Nephron progenitor cell (in vitro differentiated cells): ENCODE results near the gene DNMT3B.

ENCODE experiments used
- DNase-seq: peaks from one replicate; pipeline ENCODE4 v3.0.0; 2021
- H3K27ac Mint-ChIP-seq: 2 replicates; pipeline ENCODE4 v1.8.0; 2021; ENCODE audit warnings: mild to moderate bottlenecking, moderate library complexity, mixed read lengths
- H3K27me3 Mint-ChIP-seq: 2 replicates; pipeline ENCODE4 v1.8.0; 2021; ENCODE audit warnings: mild to moderate bottlenecking, low read depth, mixed read lengths; ENCODE audit not compliant: poor library complexity
- H3K36me3 Mint-ChIP-seq: 2 replicates; pipeline ENCODE4 v1.8.0; 2021; ENCODE audit warnings: low read depth, mixed read lengths
- H3K4me1 Mint-ChIP-seq: 2 replicates; pipeline ENCODE4 v1.8.0; 2021; ENCODE audit warnings: mixed read lengths
- H3K4me3 Mint-ChIP-seq: 2 replicates; pipeline ENCODE4 v1.8.0; 2021; ENCODE audit warnings: mild to moderate bottlenecking, moderate library complexity, mixed read lengths
- H3K9me3 Mint-ChIP-seq: 2 replicates; pipeline ENCODE4 v1.8.0; 2021; ENCODE audit warnings: mild to moderate bottlenecking, moderate library complexity, mixed read lengths
- CTCF ChIP-seq: fragments of 200-600 bp; sonication (generic); IDR thresholded peaks from 2 replicates; pipeline ENCODE4 v1.5.0; 2021; ENCODE audit warnings: antibody characterized with exemption

DNMT3B gene

GRCh38 chr20:32786059-32786760, 24.0 kb downstream of the DNMT3B start:
- TF ChIP-seq CTCF: no peak
- Mint-ChIP-seq H3K4me1 (peaks cover 9% of the 10 kb centered on the region), H3K4me3 (no peak overlapping the region), H3K9me3 (no peaks in the 10 kb centered on the region), H3K36me3 (peaks cover 64% of the 10 kb centered on the region), H3K27me3 (peaks cover 2% of the 10 kb centered on the region), H3K27ac (peak overlapping the region; percentile 18)
- DNase-seq: no peak

GRCh38 chr20:32787168-32787567, 25.0 kb downstream of the DNMT3B start:
- no peak for DNase-seq
- H3K4me1 Mint-ChIP-seq: peaks cover 13% of the 10 kb centered on the region
- no peak overlapping the region for H3K4me3 Mint-ChIP-seq
- H3K27me3 Mint-ChIP-seq: peaks cover 2% of the 10 kb centered on the region
- TF ChIP-seq CTCF: no peak
- H3K27ac Mint-ChIP-seq: peak overlapping the region; percentile 18
- H3K9me3 Mint-ChIP-seq: no peaks in the 10 kb centered on the region
- peaks cover 66% of the 10 kb centered on the region for H3K36me3 Mint-ChIP-seq

GRCh38 chr20:32789896-32790750, 27.9 kb downstream of the DNMT3B start:
- Mint-ChIP-seq H3K4me1 (peaks cover 15% of the 10 kb centered on the region), H3K4me3 (no peak overlapping the region), H3K9me3 (no peaks in the 10 kb centered on the region), H3K36me3 (peaks cover 46% of the 10 kb centered on the region), H3K27me3 (peaks cover 2% of the 10 kb centered on the region), H3K27ac (no peak overlapping the region)
- TF ChIP-seq CTCF: peak; percentile 100
- DNase-seq: peak; percentile 81

- no peak overlapping the region for H3K27ac Mint-ChIP-seq
- H3K4me1 Mint-ChIP-seq: peaks cover 15% of the 10 kb centered on the region
- no peaks in the 10 kb centered on the region for H3K9me3 Mint-ChIP-seq
- H3K4me3 Mint-ChIP-seq: no peak overlapping the region
- DNase-seq: no peak
- no peak for TF ChIP-seq CTCF
- peaks cover 2% of the 10 kb centered on the region for H3K27me3 Mint-ChIP-seq
- H3K36me3 Mint-ChIP-seq: peaks cover 40% of the 10 kb centered on the region
Measured at GRCh38 chr20:32790751-32791057, 28.5 kb downstream of the DNMT3B start.

- peaks cover 22% of the 10 kb centered on the region for H3K4me1 Mint-ChIP-seq
- H3K4me3 Mint-ChIP-seq: no peak overlapping the region
- peaks cover 37% of the 10 kb centered on the region for H3K36me3 Mint-ChIP-seq
- H3K27me3 Mint-ChIP-seq: peaks cover 2% of the 10 kb centered on the region
- no peak for TF ChIP-seq CTCF
- no peaks in the 10 kb centered on the region for H3K9me3 Mint-ChIP-seq
- peak; percentile 22 for DNase-seq
- H3K27ac Mint-ChIP-seq: no peak overlapping the region
Measured at GRCh38 chr20:32792316-32792715, 30.1 kb downstream of the DNMT3B start.
